SK-N-SH (cell line): ENCODE data around the gene PCDHGA1. TPM values are rescaled to one million over a fixed set of nuclear protein-coding genes. Genes with fewer than 3 reads are reported as not detected.

ENCODE experiments used
- CTCF ChIA-PET: fragments of 300-600, 350-600 bp; formaldehyde crosslinking; extraction: SDS; loops from one replicate; lab custom pipeline; 2021; lab: Yijun Ruan, JAX
- POLR2A ChIA-PET: fragments of 350-600 bp; sonication (Branson Sonifier 250); formaldehyde crosslinking; extraction: SDS; loops from one replicate; lab custom pipeline; 2020; ENCODE audit warnings: antibody characterized with exemption, inconsistent platforms; lab: Yijun Ruan, JAX
- DNase-seq: peaks from one replicate; pipeline ENCODE4 v3.0.0; 2012
- H2AFZ ChIP-seq: fragments of 200-600 bp; sonication (generic); 2 replicates; pipeline ENCODE4 v1.8.1; 2016; ENCODE audit warnings: antibody characterized with exemption, mild to moderate bottlenecking, low read depth
- H3F3A ChIP-seq: fragments of 200-600 bp; sonication (generic); replicated peaks from 2 replicates; pipeline ENCODE3; 2016; ENCODE audit warnings: antibody characterized with exemption, mild to moderate bottlenecking; ENCODE audit not compliant: insufficient read depth
- H3K27ac ChIP-seq, 2 experiments: fragments of 200-500 bp in 1 of 2; fragments of 200-600 bp in 1 of 2; sonication (Bioruptor generic) in 1 of 2; sonication (generic), shearing (Covaris generic) in 1 of 2; 2 replicates each; pipeline versions ENCODE4 v1.5.1 to v1.6.1; 2014 to 2016; ENCODE audit warnings: low read depth in 2 of 2, inconsistent platforms in 1 of 2, low read length in 1 of 2, mild to moderate bottlenecking in 1 of 2, mixed read lengths in 1 of 2
- H3K27me3 ChIP-seq: fragments of 200-600 bp; sonication (generic), shearing (Covaris generic); 2 replicates; pipeline ENCODE4 v1.6.1; 2016; ENCODE audit warnings: mixed run types; ENCODE audit not compliant: insufficient read depth
- H3K36me3 ChIP-seq, 2 experiments: fragments of 200-500 bp in 1 of 2; fragments of 200-600 bp in 1 of 2; sonication (Bioruptor generic) in 1 of 2; sonication (generic) in 1 of 2; replicated peaks in 1 of 2; 2 replicates each; pipeline versions ENCODE3 to v1.5.1; 2014 to 2016; ENCODE audit warnings: low read length in 1 of 2, mild to moderate bottlenecking in 1 of 2; ENCODE audit not compliant: insufficient read depth in 2 of 2, control insufficient read depth in 1 of 2
- H3K4me1 ChIP-seq, 2 experiments: fragments of 200-500 bp in 1 of 2; fragments of 200-600 bp in 1 of 2; sonication (Bioruptor generic) in 1 of 2; sonication (generic), shearing (Covaris generic) in 1 of 2; 2 replicates each; pipeline versions ENCODE4 v1.5.1 to v1.6.1; 2014 to 2016; ENCODE audit warnings: low read depth in 1 of 2, low read length in 1 of 2, mixed run types in 1 of 2; ENCODE audit not compliant: insufficient read depth in 2 of 2, control insufficient read depth in 1 of 2
- H3K4me2 ChIP-seq: fragments of 200-600 bp; sonication (generic), shearing (Covaris generic); 2 replicates; pipeline ENCODE4 v1.6.1; 2017; ENCODE audit warnings: mixed run types
- H3K4me3 ChIP-seq, 2 experiments: fragments of 200-500 bp in 1 of 2; fragments of 200-600 bp in 1 of 2; sonication (Bioruptor generic) in 1 of 2; sonication (generic), shearing (Covaris generic) in 1 of 2; 2 replicates each; pipeline versions ENCODE4 v1.5.1 to v1.8.1; 2014 to 2016; ENCODE audit warnings: low read depth in 2 of 2, inconsistent platforms in 1 of 2, low read length in 1 of 2, mild to moderate bottlenecking in 1 of 2, mixed read lengths in 1 of 2, moderate library complexity in 1 of 2
- H3K79me2 ChIP-seq: fragments of 200-600 bp; sonication (generic); 2 replicates; pipeline ENCODE4 v1.8.1; 2017; ENCODE audit warnings: mild to moderate bottlenecking; ENCODE audit not compliant: insufficient read depth
- H3K9ac ChIP-seq: fragments of 200-600 bp; sonication (generic); 2 replicates; pipeline ENCODE4 v1.6.1; 2017; ENCODE audit warnings: mixed run types
- H3K9me2 ChIP-seq: fragments of 200-600 bp; sonication (generic); 2 replicates; pipeline ENCODE4 v1.6.1; 2017; ENCODE audit warnings: mixed run types
- H3K9me3 ChIP-seq: fragments of 200-600 bp; sonication (generic); 2 replicates; pipeline ENCODE4 v1.6.1; 2017; ENCODE audit warnings: mixed run types, mild to moderate bottlenecking, moderate library complexity
- H4K20me1 ChIP-seq: fragments of 200-600 bp; sonication (generic); 2 replicates; pipeline ENCODE4 v1.6.1; 2017; ENCODE audit warnings: mild to moderate bottlenecking, mixed run types; ENCODE audit not compliant: insufficient read depth
- CTCF ChIP-seq: fragments of 200-600 bp; sonication (generic); IDR thresholded peaks from 2 replicates; pipeline ENCODE4 v1.6.1; 2017; ENCODE audit warnings: antibody characterized with exemption, mild to moderate bottlenecking, moderate library complexity
- EP300 ChIP-seq, 2 experiments: IDR thresholded peaks; 2 replicates each; pipeline versions ENCODE4 v1.4.0 to v1.6.1; 2012; ENCODE audit warnings: borderline replicate concordance in 1 of 2, low read depth in 1 of 2, low read length in 1 of 2
- FOXM1 ChIP-seq: IDR thresholded peaks from 2 replicates; pipeline ENCODE4 v1.4.0; 2012; ENCODE audit warnings: low read depth, mild to moderate bottlenecking
- GATA2 ChIP-seq: sonication (generic); formaldehyde crosslinking; IDR thresholded peaks from 2 replicates; pipeline ENCODE4 v1.5.0; 2020; ENCODE audit warnings: mild to moderate bottlenecking, missing genetic modification reagents
- MXI1 ChIP-seq: IDR thresholded peaks from 2 replicates; pipeline ENCODE4 v1.6.1; 2012; ENCODE audit warnings: mild to moderate bottlenecking, low read depth, low read length, improper control_type of control experiment
- RAD21 ChIP-seq: IDR thresholded peaks from 2 replicates; pipeline ENCODE4 v1.6.1; 2012; ENCODE audit warnings: mild to moderate bottlenecking, low read length
- RCOR1 ChIP-seq: fragments of 150-350 bp; IDR thresholded peaks from 2 replicates; pipeline ENCODE4 v1.6.1; 2017; ENCODE audit warnings: antibody characterized with exemption, low read length
- SIN3A ChIP-seq: IDR thresholded peaks from 2 replicates; pipeline ENCODE4 v1.6.1; 2012; ENCODE audit warnings: low read depth, mild to moderate bottlenecking, low read length, moderate library complexity, borderline replicate concordance
- TAF1 ChIP-seq: IDR thresholded peaks from 2 replicates; pipeline ENCODE4 v1.6.1; 2012; ENCODE audit warnings: low read depth, mild to moderate bottlenecking, low read length, moderate library complexity, borderline replicate concordance
- TCF12 ChIP-seq: IDR thresholded peaks from 2 replicates; pipeline ENCODE4 v1.4.0; 2012
- TEAD4 ChIP-seq: IDR thresholded peaks from 2 replicates; pipeline ENCODE4 v1.4.0; 2012; ENCODE audit warnings: mild to moderate bottlenecking, borderline replicate concordance; ENCODE audit not compliant: insufficient read depth
- WGBS: methylation state at CpG from one replicate; pipeline ENCODE4 v1.1.6; 2017; ENCODE audit warnings: low lambda C conversion rate; 5-methylcytosine and 5-hydroxymethylcytosine counted together
- polyA plus RNA-seq, 3 experiments: library from polyadenylated mRNA; depleted of rRNA; stranded (reverse); fragments of >200 nt; gene quantifications; 2 replicates each; pipeline ENCODE4 v1.2.3, GENCODE V29; 2012
- TF ChIP-seq, protein P1 (sequence below): IDR thresholded peaks from 2 replicates; pipeline ENCODE4 v1.4.0; 2012; ENCODE audit warnings: low read depth, borderline replicate concordance
- TF ChIP-seq, protein P2 (sequence below): IDR thresholded peaks from 2 replicates; pipeline ENCODE4 v1.4.0; 2012; ENCODE audit warnings: low read depth, borderline replicate concordance

PCDHGA1 gene
- polyA plus RNA-seq, 1 of the 3 experiments (the other 2 are of a cell fraction) = 1.2 TPM

DNA sequence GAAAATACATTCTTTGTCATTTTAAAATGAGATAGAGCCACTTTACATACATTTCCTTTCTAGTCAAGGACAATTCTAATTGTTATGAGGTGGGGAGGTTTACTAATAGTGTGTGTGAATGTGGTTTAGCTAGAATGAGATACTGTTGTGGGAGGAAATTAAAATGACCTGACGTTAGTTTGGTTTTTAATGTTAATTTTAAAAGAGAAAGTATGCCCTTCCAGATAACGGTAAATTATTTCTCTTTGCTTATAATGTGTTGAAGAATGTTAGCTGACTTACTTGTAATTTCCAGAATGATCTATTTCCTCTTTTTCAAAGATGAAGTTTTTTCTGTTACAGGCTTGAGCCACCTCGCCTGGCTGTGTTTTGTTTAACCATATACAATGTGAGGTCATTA, 8.1 kb upstream of the PCDHGA1 start:
- Histone ChIP-seq H3K4me1 (no peaks in the 10 kb centered on the region; a peak in 1 of 4 replicates), H3K9me2 (no peaks in the 10 kb centered on the region), H2AFZ (no peak overlapping the region), H4K20me1 (0 out of 2 replicates have a peak, but pooled peaks cover 3% of the 10 kb centered on the region), H3F3A (peaks cover 13% of the 10 kb centered on the region), H3K36me3 (peaks cover 20 to 27% of the 10 kb centered on the region in 2 experiments), H3K9me3 (peaks cover 23% of the 10 kb centered on the region), H3K27me3 (no peaks in the 10 kb centered on the region), H3K9ac (no peak overlapping the region), H3K4me3 (no peak overlapping the region), H3K27ac (no peak overlapping the region), H3K79me2 (peaks cover 28% of the 10 kb centered on the region), H3K4me2 (no peak overlapping the region)
- 79% methylated on average over 3 of the region's 3 CpGs for WGBS
- ChIA-PET CTCF (interaction anchor here (2.9 kb wide), 1 partner anchor 99 kb away, joined by 15 read pairs; the partner anchor contains the start of gene PCDHB14), POLR2A (no interaction called here)
- TF ChIP-seq, protein P1, sequence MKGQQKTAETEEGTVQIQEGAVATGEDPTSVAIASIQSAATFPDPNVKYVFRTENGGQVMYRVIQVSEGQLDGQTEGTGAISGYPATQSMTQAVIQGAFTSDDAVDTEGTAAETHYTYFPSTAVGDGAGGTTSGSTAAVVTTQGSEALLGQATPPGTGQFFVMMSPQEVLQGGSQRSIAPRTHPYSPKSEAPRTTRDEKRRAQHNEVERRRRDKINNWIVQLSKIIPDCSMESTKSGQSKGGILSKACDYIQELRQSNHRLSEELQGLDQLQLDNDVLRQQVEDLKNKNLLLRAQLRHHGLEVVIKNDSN = no peak
- TF ChIP-seq RAD21 (no peak), EP300 (IDR thresholded peaks at IDR 0.05; ENCODE audit: borderline replicate concordance in 1 of 2, low read depth in 1 of 2, low read length in 1 of 2) (no peak), TCF12 (no peak), SIN3A (no peak), FOXM1 (no peak), RCOR1 (no peak), MXI1 (no peak), GATA2 (CRISPR knock-in tag) (no peak), TEAD4 (no peak), CTCF (no peak), TAF1 (no peak)
- TF ChIP-seq, protein P2, sequence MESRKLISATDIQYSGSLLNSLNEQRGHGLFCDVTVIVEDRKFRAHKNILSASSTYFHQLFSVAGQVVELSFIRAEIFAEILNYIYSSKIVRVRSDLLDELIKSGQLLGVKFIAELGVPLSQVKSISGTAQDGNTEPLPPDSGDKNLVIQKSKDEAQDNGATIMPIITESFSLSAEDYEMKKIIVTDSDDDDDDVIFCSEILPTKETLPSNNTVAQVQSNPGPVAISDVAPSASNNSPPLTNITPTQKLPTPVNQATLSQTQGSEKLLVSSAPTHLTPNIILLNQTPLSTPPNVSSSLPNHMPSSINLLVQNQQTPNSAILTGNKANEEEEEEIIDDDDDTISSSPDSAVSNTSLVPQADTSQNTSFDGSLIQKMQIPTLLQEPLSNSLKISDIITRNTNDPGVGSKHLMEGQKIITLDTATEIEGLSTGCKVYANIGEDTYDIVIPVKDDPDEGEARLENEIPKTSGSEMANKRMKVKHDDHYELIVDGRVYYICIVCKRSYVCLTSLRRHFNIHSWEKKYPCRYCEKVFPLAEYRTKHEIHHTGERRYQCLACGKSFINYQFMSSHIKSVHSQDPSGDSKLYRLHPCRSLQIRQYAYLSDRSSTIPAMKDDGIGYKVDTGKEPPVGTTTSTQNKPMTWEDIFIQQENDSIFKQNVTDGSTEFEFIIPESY = no peak
- DNase-seq = no peak
